Measurements from ENCODE around the gene TSPEAR. TPM values are rescaled to one million over a fixed set of nuclear protein-coding genes. Genes with fewer than 3 reads are reported as not detected.

The TSPEAR gene
- total RNA-seq, 4 donors from 2014 or later, result not detected

DNA sequence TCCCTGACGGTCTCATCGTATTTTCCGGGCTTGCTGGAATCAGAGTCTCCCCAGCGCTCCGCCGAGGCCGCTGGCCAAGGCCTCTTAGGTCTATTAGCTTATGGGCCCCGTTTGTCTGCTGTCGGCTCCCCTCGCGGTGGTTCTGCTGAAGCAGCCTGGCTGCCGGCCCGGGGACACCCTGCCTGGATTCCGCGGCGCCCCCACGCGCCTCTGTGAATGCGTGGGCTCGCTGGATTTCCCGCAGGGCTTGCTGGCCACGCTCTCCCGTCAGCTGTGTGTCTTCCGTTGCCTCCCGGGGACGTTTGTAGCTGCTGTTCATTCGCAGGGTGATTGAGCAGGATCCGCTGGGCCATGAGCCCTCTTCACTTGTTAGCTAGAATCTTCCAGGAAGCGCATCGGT, 247.6 kb downstream of the TSPEAR start:
- TF ChIP-seq EP300 (IDR thresholded peaks at IDR 0.05) (no peak), POLR2A (IDR thresholded peaks at IDR 0.05) (no peak)
- TF ChIP-seq, protein P1, sequence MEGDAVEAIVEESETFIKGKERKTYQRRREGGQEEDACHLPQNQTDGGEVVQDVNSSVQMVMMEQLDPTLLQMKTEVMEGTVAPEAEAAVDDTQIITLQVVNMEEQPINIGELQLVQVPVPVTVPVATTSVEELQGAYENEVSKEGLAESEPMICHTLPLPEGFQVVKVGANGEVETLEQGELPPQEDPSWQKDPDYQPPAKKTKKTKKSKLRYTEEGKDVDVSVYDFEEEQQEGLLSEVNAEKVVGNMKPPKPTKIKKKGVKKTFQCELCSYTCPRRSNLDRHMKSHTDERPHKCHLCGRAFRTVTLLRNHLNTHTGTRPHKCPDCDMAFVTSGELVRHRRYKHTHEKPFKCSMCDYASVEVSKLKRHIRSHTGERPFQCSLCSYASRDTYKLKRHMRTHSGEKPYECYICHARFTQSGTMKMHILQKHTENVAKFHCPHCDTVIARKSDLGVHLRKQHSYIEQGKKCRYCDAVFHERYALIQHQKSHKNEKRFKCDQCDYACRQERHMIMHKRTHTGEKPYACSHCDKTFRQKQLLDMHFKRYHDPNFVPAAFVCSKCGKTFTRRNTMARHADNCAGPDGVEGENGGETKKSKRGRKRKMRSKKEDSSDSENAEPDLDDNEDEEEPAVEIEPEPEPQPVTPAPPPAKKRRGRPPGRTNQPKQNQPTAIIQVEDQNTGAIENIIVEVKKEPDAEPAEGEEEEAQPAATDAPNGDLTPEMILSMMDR (IDR thresholded peaks at IDR 0.05), result no peak
- Histone ChIP-seq H3K4me3 (no peak overlapping the region), H3K9me3 (no peaks in the 10 kb centered on the region), H3K36me3 (peaks cover 0 to 5% (median 0%) of the 10 kb centered on the region in 3 donors), H3K4me1 (peaks cover 0 to 18% (median 0%) of the 10 kb centered on the region in 4 donors), H3K27ac (no peak overlapping the region), H3K27me3 (no peaks in the 10 kb centered on the region)
- DNase-seq (ENCODE audit: low spot score in 2 of 2), result no peak
- WGBS, 2 donors, result 43 to 53% methylated on average over 21 to 28 of the region's 30 CpGs

DNA sequence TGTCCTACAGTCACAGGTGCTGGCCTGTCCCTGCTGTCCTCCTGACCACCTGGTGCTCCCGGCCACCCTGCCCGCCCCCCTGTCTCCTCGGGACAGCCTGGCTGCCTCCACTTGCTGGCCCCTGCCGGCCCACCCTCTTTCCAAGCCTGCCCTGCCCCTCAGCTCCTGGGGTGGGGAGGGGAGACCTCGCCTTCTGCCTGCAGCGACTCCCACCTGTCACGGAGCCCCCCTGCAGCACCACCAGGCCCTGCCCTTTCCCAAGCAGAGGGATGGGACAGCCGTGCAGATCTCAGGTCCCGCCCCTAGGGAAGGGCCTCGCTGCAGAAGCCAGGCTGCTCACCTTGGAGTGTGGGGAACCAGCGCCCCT, 248.6 kb downstream of the TSPEAR start:
- no peak for DNase-seq (ENCODE audit: low spot score in 2 of 2)
- TF ChIP-seq, protein P1 (IDR thresholded peaks at IDR 0.05), result no peak
- TF ChIP-seq POLR2A (IDR thresholded peaks at IDR 0.05) (no peak), EP300 (IDR thresholded peaks at IDR 0.05) (no peak)
- no peaks in the 10 kb centered on the region for H3K9me3 ChIP-seq
- H3K36me3 ChIP-seq, result peaks cover 0 to 8% (median 0%) of the 10 kb centered on the region in 3 donors
- H3K4me1 ChIP-seq, result peaks cover 0 to 18% (median 0%) of the 10 kb centered on the region in 4 donors
- no peak overlapping the region for H3K4me3 ChIP-seq
- H3K27ac ChIP-seq, result no peak overlapping the region
- 73 to 88% methylated on average over 11 of the region's 11 CpGs for whole genome bisulfite sequencing, 2 donors
- H3K27me3 ChIP-seq, result no peaks in the 10 kb centered on the region

DNA sequence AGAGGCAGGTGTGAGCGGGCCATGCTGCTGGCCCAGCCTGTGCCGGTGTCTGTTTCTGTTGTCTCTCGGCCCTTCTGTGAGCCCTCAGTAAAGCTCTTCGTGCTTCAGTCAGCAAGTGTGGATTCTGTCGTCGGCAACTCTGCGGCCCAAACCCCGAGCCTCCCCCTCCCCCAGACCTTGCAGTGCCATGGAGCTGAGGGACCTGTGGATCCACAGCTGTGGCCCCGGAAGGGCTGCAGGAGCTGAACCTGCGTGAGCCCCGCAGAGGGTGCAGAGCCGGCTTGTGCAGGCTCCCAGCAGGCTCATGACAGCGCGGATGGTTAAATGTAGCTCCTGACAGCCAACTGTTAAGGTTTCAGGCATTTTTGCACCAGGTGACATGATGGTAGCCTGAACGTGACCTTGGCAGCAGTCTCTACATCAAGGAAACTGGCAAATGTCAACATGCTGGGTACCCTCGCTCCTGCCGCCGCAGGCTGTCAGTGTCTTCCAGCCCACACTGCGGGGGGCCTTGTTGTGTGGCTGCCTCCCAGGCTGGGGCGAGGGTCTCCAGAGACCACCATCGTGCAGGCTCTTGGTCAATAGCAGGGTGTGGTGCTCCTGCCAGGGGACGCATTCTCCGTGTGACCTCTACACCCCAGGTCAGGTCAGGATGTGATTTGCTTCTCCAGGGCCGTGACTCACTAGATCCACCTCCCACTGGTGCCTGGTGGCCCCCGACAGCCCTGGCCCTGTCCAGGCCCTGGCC, 249.1 kb downstream of the TSPEAR start:
- WGBS, 2 donors, result 83 to 88% methylated on average over 16 to 22 of the region's 25 CpGs

DNA sequence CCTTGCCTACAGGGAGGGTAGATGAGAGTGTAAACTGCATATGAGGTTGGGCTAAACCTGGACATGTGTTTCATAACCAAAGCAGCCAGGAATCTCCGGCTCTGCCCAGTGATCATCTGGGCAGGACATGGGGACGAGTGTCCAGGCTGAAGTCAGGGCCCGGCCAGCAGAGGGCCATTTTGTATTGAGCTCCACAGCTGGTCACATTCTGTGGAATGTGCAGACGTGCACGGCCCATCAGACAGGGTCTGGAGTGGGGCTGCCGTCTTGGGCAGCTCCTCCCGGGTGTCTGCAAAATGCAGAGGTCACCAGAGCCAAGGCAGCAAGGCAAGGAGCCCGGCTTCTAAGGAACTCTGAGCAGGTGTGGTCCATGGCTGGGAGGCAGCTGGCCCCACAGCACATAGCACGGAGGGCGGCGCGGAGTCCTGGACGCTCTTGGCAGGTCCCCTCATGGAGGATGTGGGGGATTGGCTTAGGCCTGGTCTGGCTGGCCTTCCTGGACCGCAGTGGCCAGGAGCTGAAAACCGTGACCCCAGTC, 249.8 kb downstream of the TSPEAR start:
- TF ChIP-seq, protein P1 (IDR thresholded peaks at IDR 0.05), result peak in 3 of 5 experiments; percentile 6 to 32 (median 13)
- TF ChIP-seq EP300 (IDR thresholded peaks at IDR 0.05), result no peak
- no peak for TF ChIP-seq POLR2A (IDR thresholded peaks at IDR 0.05)
- Histone ChIP-seq H3K36me3 (peaks cover 0 to 20% (median 0%) of the 10 kb centered on the region in 3 donors), H3K27me3 (no peaks in the 10 kb centered on the region), H3K27ac (no peak overlapping the region), H3K4me1 (peaks cover 0 to 20% (median 0%) of the 10 kb centered on the region in 4 donors), H3K4me3 (no peak overlapping the region), H3K9me3 (no peaks in the 10 kb centered on the region)
- DNase-seq (ENCODE audit: low spot score in 2 of 2), result no peak
- 61 to 73% methylated on average over 11 to 14 of the region's 15 CpGs for whole genome bisulfite sequencing, 2 donors

More for the DNA sequence above, 249.1 kb downstream of the TSPEAR start:
- Histone ChIP-seq H3K36me3 (peaks cover 0 to 13% (median 0%) of the 10 kb centered on the region in 3 donors), H3K4me1 (peaks cover 0 to 18% (median 0%) of the 10 kb centered on the region in 4 donors), H3K27ac (no peak overlapping the region), H3K27me3 (no peaks in the 10 kb centered on the region), H3K9me3 (no peaks in the 10 kb centered on the region), H3K4me3 (no peak overlapping the region)
- no peak for DNase-seq (ENCODE audit: low spot score in 2 of 2)
- no peak for TF ChIP-seq EP300 (IDR thresholded peaks at IDR 0.05)
- TF ChIP-seq, protein P1 (IDR thresholded peaks at IDR 0.05), result no peak

DNA sequence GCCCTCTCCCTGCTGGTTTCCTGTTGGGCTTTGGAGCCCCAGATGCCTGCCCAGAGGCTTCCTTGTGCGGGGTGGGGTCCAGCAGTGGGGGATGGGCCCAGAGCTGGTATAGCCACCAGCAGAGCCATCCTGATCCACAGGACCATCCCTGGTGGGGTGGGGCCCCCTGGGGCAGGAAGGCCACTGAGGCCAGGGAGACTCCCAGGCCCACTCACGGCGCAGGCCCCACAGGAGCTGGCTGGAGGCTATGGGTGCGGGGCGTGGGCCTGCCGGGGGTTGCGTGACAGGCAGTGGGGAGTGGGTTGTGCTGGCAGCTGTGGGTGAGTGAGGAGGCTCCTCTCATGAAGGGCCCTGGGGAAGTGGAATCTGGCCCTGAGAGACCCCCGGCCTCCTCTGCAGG, 250.4 kb downstream of the TSPEAR start:
- TF ChIP-seq, protein P1 (IDR thresholded peaks at IDR 0.05), result no peak
- TF ChIP-seq EP300 (IDR thresholded peaks at IDR 0.05) (no peak), POLR2A (IDR thresholded peaks at IDR 0.05) (no peak)
- Histone ChIP-seq H3K27ac (no peak overlapping the region), H3K9me3 (no peaks in the 10 kb centered on the region), H3K4me1 (peaks cover 0 to 25% (median 1%) of the 10 kb centered on the region in 4 donors), H3K4me3 (no peak overlapping the region), H3K36me3 (peaks cover 0 to 20% (median 0%) of the 10 kb centered on the region in 3 donors), H3K27me3 (no peaks in the 10 kb centered on the region)
- DNase-seq (ENCODE audit: low spot score in 2 of 2), result no peak
- 60 to 91% methylated on average over 2 to 8 of the region's 8 CpGs for WGBS, 2 donors
